Activated T-cell treated with anti-CD3 and anti-CD28 coated beads for 4 hours (primary cell): Measurements from ENCODE around the gene CHRNA7.
"Not testable (repeated sequence)": the region's sequence is repeated elsewhere in the genome, so short reads cannot be mapped to it uniquely, and the experiment has no call there.

Experiments used
- DNase-seq: peaks from one replicate; pipeline ENCODE4 v3.0.0-alpha.2; 2020

Gene CHRNA7

GRCh38 chr15:32120577-32121383, 90.5 kb downstream of the CHRNA7 start:
- DNase-seq: no peak

GRCh38 chr15:32121384-32121695, 91.0 kb downstream of the CHRNA7 start:
- DNase-seq: no peak

- no peak for DNase-seq
Observed at GRCh38 chr15:32122013-32122412, 91.7 kb downstream of the CHRNA7 start.

GRCh38 chr15:32123473-32123872, 93.2 kb downstream of the CHRNA7 start:
- no peak for DNase-seq

GRCh38 chr15:32124726-32125125, 94.4 kb downstream of the CHRNA7 start:
- DNase-seq: no peak

GRCh38 chr15:32125595-32125994, 95.3 kb downstream of the CHRNA7 start:
- DNase-seq: no peak

- no peak for DNase-seq
Observed at GRCh38 chr15:32129815-32130214, 99.5 kb downstream of the CHRNA7 start.

GRCh38 chr15:32130823-32131222, 100.5 kb downstream of the CHRNA7 start:
- no peak for DNase-seq

- DNase-seq: no peak
Observed at GRCh38 chr15:32131803-32132202, 101.5 kb downstream of the CHRNA7 start.

GRCh38 chr15:32132859-32133258, 102.5 kb downstream of the CHRNA7 start:
- no peak for DNase-seq

- DNase-seq: no peak
Observed at GRCh38 chr15:32134842-32135241, 104.5 kb downstream of the CHRNA7 start.

- no peak for DNase-seq
Observed at GRCh38 chr15:32135335-32135734, 105.0 kb downstream of the CHRNA7 start.

- not testable (repeated sequence) for DNase-seq
Observed at GRCh38 chr15:32145512-32145911, 115.2 kb downstream of the CHRNA7 start.

- no peak for DNase-seq
Observed at GRCh38 chr15:32148833-32149555, 118.7 kb downstream of the CHRNA7 start.

- DNase-seq: no peak
Observed at GRCh38 chr15:32152574-32152973, 122.3 kb downstream of the CHRNA7 start.

- not testable (repeated sequence) for DNase-seq
Observed at GRCh38 chr15:32153868-32154623, 123.7 kb downstream of the CHRNA7 start.

- DNase-seq: not testable (repeated sequence)
Observed at GRCh38 chr15:32162143-32162542, 131.8 kb downstream of the CHRNA7 start.

- not testable (repeated sequence) for DNase-seq
Observed at GRCh38 chr15:32164065-32164464, 133.8 kb downstream of the CHRNA7 start.

- not testable (repeated sequence) for DNase-seq
Observed at GRCh38 chr15:32164747-32165146, 134.4 kb downstream of the CHRNA7 start.

- DNase-seq: not testable (repeated sequence)
Observed at GRCh38 chr15:32165775-32166174, 135.5 kb downstream of the CHRNA7 start.

- DNase-seq: not testable (repeated sequence)
Observed at GRCh38 chr15:32166270-32166669, 136.0 kb downstream of the CHRNA7 start.

GRCh38 chr15:32167913-32168312, 137.6 kb downstream of the CHRNA7 start:
- not testable (repeated sequence) for DNase-seq

- not testable (repeated sequence) for DNase-seq
Observed at GRCh38 chr15:32180579-32180978, 150.3 kb downstream of the CHRNA7 start.

GRCh38 chr15:32193780-32194179, 163.5 kb downstream of the CHRNA7 start:
- DNase-seq: not testable (repeated sequence)
